Transverse colon (tissue), 4 donors: ENCODE measurements around the gene PCBP3. TPM values are rescaled to one million over a fixed set of nuclear protein-coding genes. Genes with fewer than 3 reads are reported as not detected.

Experiments
- DNase-seq: peaks from one replicate; pipeline ENCODE4 v3.0.0-alpha.2; 2019
- H3K27ac ChIP-seq, 4 donors: fragments of 200-600 bp; sonication (generic); 2 replicates each; pipeline ENCODE4 v1.5.1; 2016 to 2018; ENCODE audit warnings: inconsistent platforms in 4 of 4
- H3K27me3 ChIP-seq: fragments of 200-600 bp; sonication (generic); 2 replicates; pipeline ENCODE4 v1.5.1; 2017; ENCODE audit warnings: inconsistent platforms
- H3K36me3 ChIP-seq, 4 donors: fragments of 200-600 bp; sonication (generic); 2 replicates each; pipeline ENCODE4 v1.5.1; 2017 to 2019; ENCODE audit warnings: inconsistent platforms in 4 of 4
- H3K4me1 ChIP-seq, 4 donors: fragments of 200-600 bp; sonication (generic); 2 replicates each; pipeline ENCODE4 v1.5.1; 2017 to 2020; ENCODE audit warnings: inconsistent platforms in 4 of 4
- H3K4me3 ChIP-seq, 4 donors: fragments of 200-600 bp; sonication (generic); 1 replicate in 1 of 4; 2 replicates in 3 of 4; pipeline versions ENCODE4 v1.5.1 to v1.6.1; 2017 to 2019; ENCODE audit warnings: inconsistent platforms in 4 of 4
- H3K9me3 ChIP-seq, 2 donors: fragments of 200-600 bp; sonication (generic); 2 replicates each; pipeline ENCODE4 v1.5.1; 2017 to 2019; ENCODE audit warnings: inconsistent platforms in 2 of 2
- CTCF ChIP-seq, 5 experiments: fragments of 200-600 bp in 3 of 5; fragments of 450-650 bp in 2 of 5; sonication (generic) in 3 of 5; IDR thresholded peaks; 1 replicate in 2 of 5; 2 replicates in 3 of 5; pipeline ENCODE4 v1.5.1; 2016 to 2017; ENCODE audit warnings: antibody characterized with exemption in 5 of 5, inconsistent platforms in 3 of 5, mild to moderate bottlenecking in 2 of 5, moderate library complexity in 1 of 5
- EP300 ChIP-seq: sonication (generic); formaldehyde crosslinking; IDR thresholded peaks from one replicate; pipeline ENCODE4 v1.6.1; 2017; ENCODE audit warnings: antibody characterized with exemption, low read depth
- POLR2A ChIP-seq: fragments of 450-650 bp; IDR thresholded peaks from one replicate; pipeline ENCODE4 v1.6.1; 2016; ENCODE audit warnings: antibody characterized with exemption, mild to moderate bottlenecking, moderate library complexity
- POLR2AphosphoS5 ChIP-seq, 3 donors: sonication (generic); formaldehyde crosslinking; IDR thresholded peaks; one replicate each; pipeline ENCODE4 v1.6.1; 2016; ENCODE audit warnings: antibody characterized with exemption in 3 of 3
- WGBS, 2 donors: methylation state at CpG; one replicate each; pipeline ENCODE4 v1.1.5; 2018; ENCODE audit warnings: low coverage in 1 of 2; 5-methylcytosine and 5-hydroxymethylcytosine counted together
- in situ Hi-C, 4 donors: fragments of 200-750 bp; cut with MboI; loops; one replicate each; pipeline versions ENCODE4 v1.15.0 to v1.15.1; 2017; ENCODE audit warnings: low sequenced_read_pairs in 3 of 4, low pct_ligation_motif_present in 1 of 4, low pct_unique_long_range_greater_than_20kb in 1 of 4
- intact Hi-C: fragments of 100-400 bp; cut with DNase I; formaldehyde crosslinking; loops from one replicate; pipeline ENCODE4 v1.15.1; 2023; ENCODE audit warnings: low total_unique reads
- total RNA-seq, 4 donors: library from RNA; depleted of rRNA; stranded (reverse); fragments of >200 nt; gene quantifications; one replicate each; pipeline ENCODE4 v1.1.0, GENCODE V29; 2016

PCBP3 gene
- total RNA-seq, 4 donors from 2014 or later: 0.80 to 7.8 (median 5.3) TPM

- Histone ChIP-seq H3K27me3 (no peaks in the 10 kb centered on the region), H3K27ac (peak overlapping the region in 3 of 4 donors; percentile 35 to 63 (median 37)), H3K4me3 (no peak overlapping the region), H3K36me3 (no peaks in the 10 kb centered on the region), H3K9me3 (no peaks in the 10 kb centered on the region), H3K4me1 (peaks cover 0 to 15% (median 11%) of the 10 kb centered on the region in 4 donors)
- TF ChIP-seq CTCF (IDR thresholded peaks at IDR 0.05) (no peak), POLR2AphosphoS5 (IDR thresholded peaks at IDR 0.05) (no peak), POLR2A (no peak), EP300 (no peak)
- intact Hi-C loops (no loop called here), in situ Hi-C loops (no loop called here)
- DNase-seq: no peak
- 65% methylated on average over 6 of the region's 6 CpGs; no CpG with 5 or more reads in 1 of the 2 donors for WGBS, 2 donors
These were observed 243.6 kb downstream of the PCBP3 start for GRCh38 chr21:45887120-45887611.

DNA sequence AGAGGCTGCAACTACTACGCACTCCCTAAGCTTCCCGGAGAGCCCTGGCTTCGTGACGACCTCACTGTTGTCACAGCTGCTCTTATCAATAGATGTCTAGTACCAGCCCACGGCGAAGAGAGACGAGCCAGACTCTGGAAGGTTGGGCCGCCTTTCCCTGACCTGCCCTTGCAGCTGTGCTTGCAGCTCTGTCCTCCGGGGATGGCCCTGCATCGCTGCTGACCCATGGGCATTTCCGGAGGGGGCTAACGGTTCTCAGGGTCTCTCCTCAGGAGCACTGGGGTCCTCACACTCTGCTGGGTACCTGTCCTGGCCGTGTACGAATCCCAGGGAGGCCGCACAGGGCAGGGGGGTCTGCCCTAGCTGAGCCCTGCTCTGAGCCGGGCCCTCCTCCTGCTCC lies 244.3 kb downstream of the PCBP3 start:
- Histone ChIP-seq H3K4me1 (peaks cover 0 to 18% (median 13%) of the 10 kb centered on the region in 4 donors), H3K9me3 (no peaks in the 10 kb centered on the region), H3K27me3 (no peaks in the 10 kb centered on the region), H3K4me3 (no peak overlapping the region), H3K36me3 (no peaks in the 10 kb centered on the region), H3K27ac (peak overlapping the region in 3 of 4 donors; percentile 29 to 37 (median 35))
- no peak for DNase-seq
- TF ChIP-seq CTCF (IDR thresholded peaks at IDR 0.05) (no peak), POLR2A (no peak), EP300 (no peak)
- in situ Hi-C loops (no loop called here), intact Hi-C loops (no loop called here)
- WGBS, 2 donors: 63% methylated on average over 14 of the region's 16 CpGs; no CpG with 5 or more reads in 1 of the 2 donors

DNA sequence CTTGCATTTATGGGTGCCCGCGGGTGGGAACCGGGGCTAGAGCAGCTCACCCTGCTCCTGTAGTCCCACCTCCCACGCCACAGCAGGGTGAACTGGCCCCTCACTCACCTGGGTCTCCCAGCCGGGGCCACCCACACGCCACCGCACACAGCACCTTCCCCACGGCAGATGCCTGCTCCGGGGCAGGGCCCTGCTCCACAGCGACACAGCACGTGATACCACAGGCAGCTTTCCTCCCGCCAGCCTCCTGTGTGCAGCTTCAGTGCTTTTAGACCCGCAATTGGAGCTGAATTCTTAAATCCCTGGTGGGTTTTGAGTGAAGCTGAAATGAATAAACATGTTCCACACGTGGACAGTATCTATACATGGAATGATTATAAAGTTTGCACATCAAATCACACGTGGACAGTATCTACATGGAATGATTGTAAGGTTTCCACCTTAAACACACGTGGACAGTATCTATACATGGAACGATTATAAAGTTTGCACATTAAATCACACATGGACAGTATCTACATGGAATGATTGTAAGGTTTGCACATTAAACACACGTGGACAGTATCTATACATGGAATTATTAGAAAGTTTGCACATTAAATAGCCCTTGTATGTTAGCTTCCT lies 245.0 kb downstream of the PCBP3 start:
- WGBS, 2 donors: 78 to 81% methylated on average over 6 to 18 of the region's 18 CpGs
- H3K36me3 ChIP-seq: no peaks in the 10 kb centered on the region
- H3K4me1 ChIP-seq: peaks cover 0 to 18% (median 14%) of the 10 kb centered on the region in 4 donors
- intact Hi-C loops: no loop called here
- H3K27ac ChIP-seq: peak overlapping the region in 1 of 4 donors; percentile 37
- in situ Hi-C loops: no loop called here
- no peaks in the 10 kb centered on the region for H3K9me3 ChIP-seq
- DNase-seq: no peak
- TF ChIP-seq POLR2AphosphoS5 (IDR thresholded peaks at IDR 0.05): no peak
- no peak for TF ChIP-seq POLR2A
- no peak for TF ChIP-seq CTCF (IDR thresholded peaks at IDR 0.05)
- no peak for TF ChIP-seq EP300
- H3K4me3 ChIP-seq: no peak overlapping the region
- H3K27me3 ChIP-seq: no peaks in the 10 kb centered on the region

GRCh38 chr21:45889256-45889655 lies 245.7 kb downstream of the PCBP3 start:
- Histone ChIP-seq H3K9me3 (no peaks in the 10 kb centered on the region), H3K36me3 (no peaks in the 10 kb centered on the region), H3K4me3 (no peak overlapping the region), H3K4me1 (peaks cover 0 to 23% (median 20%) of the 10 kb centered on the region in 4 donors), H3K27ac (peak overlapping the region in 3 of 4 donors; percentile 7 to 62 (median 9)), H3K27me3 (no peaks in the 10 kb centered on the region)
- intact Hi-C loops (no loop called here), in situ Hi-C loops (no loop called here)
- no peak for TF ChIP-seq EP300
- DNase-seq: no peak
- 76% methylated on average over 10 of the region's 10 CpGs; no CpG with 5 or more reads in 1 of the 2 donors for WGBS, 2 donors
